Loucy (cell line): ENCODE measurements around the gene MTMR3.

ENCODE experiments used
- CTCF ChIP-seq: fragments of 200-600 bp; sonication (generic); conservative IDR thresholded peaks from 2 replicates; pipeline ENCODE4 v1.5.1; 2014; ENCODE audit warnings: mild to moderate bottlenecking, antibody characterized with exemption, low read length
- EZH2phosphoT487 ChIP-seq: fragments of 200-600 bp; IDR thresholded peaks from 2 replicates; pipeline ENCODE4 v1.6.1; 2018; ENCODE audit warnings: antibody characterized with exemption, mild to moderate bottlenecking, moderate library complexity, borderline replicate concordance

GRCh38 chr22:29949872-29950271 lies 66.9 kb downstream of the MTMR3 start:
- TF ChIP-seq CTCF (no peak), EZH2phosphoT487 (no peak)
